WERI-Rb-1 (cell line): ENCODE data around the gene KHK.

Experiments used
- DNase-seq: peaks from one replicate; pipeline ENCODE4 v3.0.0-alpha.2; 2020
- H3K27ac ChIP-seq: fragments of 250-450 bp; sonication (Bioruptor Pico); 2 replicates; pipeline ENCODE4 v1.5.1; 2020; ENCODE audit warnings: mild to moderate bottlenecking, moderate library complexity
- H3K27me3 ChIP-seq: fragments of 250-450 bp; sonication (Bioruptor Pico); 2 replicates; pipeline ENCODE4 v1.5.1; 2021; ENCODE audit warnings: mild to moderate bottlenecking, low read depth, moderate library complexity; ENCODE audit not compliant: insufficient read depth, severe bottlenecking
- H3K36me3 ChIP-seq: fragments of 250-450 bp; sonication (Bioruptor Pico); 2 replicates; pipeline ENCODE4 v1.5.1; 2020; ENCODE audit warnings: mild to moderate bottlenecking, moderate library complexity
- H3K4me3 ChIP-seq: 2 replicates; pipeline ENCODE4 v1.5.1; 2011; ENCODE audit warnings: low read depth, mild to moderate bottlenecking, control low read depth, low read length
- H3K9me3 ChIP-seq: fragments of 250-450 bp; sonication (Bioruptor Pico); 2 replicates; pipeline ENCODE4 v1.5.1; 2021; ENCODE audit warnings: mild to moderate bottlenecking, moderate library complexity; ENCODE audit not compliant: severe bottlenecking
- CTCF ChIP-seq: IDR thresholded peaks from 2 replicates; pipeline ENCODE4 v1.5.1; 2011; ENCODE audit warnings: low read depth, mild to moderate bottlenecking, control low read depth, inconsistent platforms, low read length

Gene KHK

GRCh38 chr2:27081984-27082772 lies 4.4 kb upstream of the KHK start:
- TF ChIP-seq CTCF: no peak
- Histone ChIP-seq H3K4me3 (no peak overlapping the region), H3K9me3 (no peaks in the 10 kb centered on the region), H3K27me3 (no peaks in the 10 kb centered on the region), H3K27ac (no peak overlapping the region; the same call in 1 of the 2 replicates), H3K36me3 (no peaks in the 10 kb centered on the region)
- DNase-seq: no peak

- Histone ChIP-seq H3K9me3 (no peaks in the 10 kb centered on the region), H3K27ac (no peak overlapping the region), H3K27me3 (no peaks in the 10 kb centered on the region), H3K36me3 (no peaks in the 10 kb centered on the region), H3K4me3 (no peak overlapping the region)
- no peak for TF ChIP-seq CTCF
- DNase-seq: no peak
Observed at GRCh38 chr2:27082773-27083409, 3.7 kb upstream of the KHK start.

DNA sequence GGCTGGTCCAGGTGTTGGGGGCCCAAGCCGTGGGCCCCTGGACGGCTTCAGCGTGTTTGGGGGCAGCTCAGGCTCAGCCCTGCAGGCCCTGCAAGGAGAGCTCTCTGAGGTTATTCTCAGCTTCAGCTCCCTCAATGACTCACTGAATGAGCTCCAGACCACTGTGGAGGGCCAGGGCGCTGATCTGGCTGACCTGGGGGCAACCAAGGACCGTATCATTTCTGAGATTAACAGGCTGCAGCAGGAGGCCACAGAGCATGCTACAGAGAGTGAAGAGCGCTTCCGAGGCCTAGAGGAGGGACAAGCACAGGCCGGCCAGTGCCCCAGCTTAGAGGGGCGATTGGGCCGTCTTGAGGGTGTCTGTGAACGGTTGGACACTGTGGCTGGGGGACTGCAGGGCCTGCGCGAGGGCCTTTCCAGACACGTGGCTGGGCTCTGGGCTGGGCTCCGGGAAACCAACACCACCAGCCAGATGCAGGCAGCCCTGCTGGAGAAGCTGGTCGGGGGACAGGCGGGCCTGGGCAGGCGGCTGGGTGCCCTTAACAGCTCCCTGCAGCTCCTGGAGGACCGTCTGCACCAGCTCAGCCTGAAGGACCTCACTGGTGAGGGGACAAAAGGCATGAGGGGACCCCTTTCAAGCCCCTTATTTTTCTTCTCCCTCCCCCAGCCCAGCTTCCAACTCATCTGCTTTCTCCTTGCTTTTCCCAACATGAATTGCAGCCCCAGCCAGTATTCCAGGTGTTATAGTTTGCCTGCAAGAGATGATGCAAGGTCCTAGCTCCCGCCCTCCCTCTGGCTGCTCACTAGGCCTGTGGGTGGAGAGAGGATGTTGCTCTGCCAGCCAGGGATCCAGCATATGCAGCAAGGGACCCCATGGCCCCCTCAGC lies 2.9 kb upstream of the KHK start:
- H3K27ac ChIP-seq: no peak overlapping the region
- no peaks in the 10 kb centered on the region for H3K9me3 ChIP-seq
- H3K36me3 ChIP-seq: no peaks in the 10 kb centered on the region
- TF ChIP-seq CTCF: no peak
- no peak for DNase-seq
- H3K27me3 ChIP-seq: no peaks in the 10 kb centered on the region
- no peak overlapping the region for H3K4me3 ChIP-seq

DNA sequence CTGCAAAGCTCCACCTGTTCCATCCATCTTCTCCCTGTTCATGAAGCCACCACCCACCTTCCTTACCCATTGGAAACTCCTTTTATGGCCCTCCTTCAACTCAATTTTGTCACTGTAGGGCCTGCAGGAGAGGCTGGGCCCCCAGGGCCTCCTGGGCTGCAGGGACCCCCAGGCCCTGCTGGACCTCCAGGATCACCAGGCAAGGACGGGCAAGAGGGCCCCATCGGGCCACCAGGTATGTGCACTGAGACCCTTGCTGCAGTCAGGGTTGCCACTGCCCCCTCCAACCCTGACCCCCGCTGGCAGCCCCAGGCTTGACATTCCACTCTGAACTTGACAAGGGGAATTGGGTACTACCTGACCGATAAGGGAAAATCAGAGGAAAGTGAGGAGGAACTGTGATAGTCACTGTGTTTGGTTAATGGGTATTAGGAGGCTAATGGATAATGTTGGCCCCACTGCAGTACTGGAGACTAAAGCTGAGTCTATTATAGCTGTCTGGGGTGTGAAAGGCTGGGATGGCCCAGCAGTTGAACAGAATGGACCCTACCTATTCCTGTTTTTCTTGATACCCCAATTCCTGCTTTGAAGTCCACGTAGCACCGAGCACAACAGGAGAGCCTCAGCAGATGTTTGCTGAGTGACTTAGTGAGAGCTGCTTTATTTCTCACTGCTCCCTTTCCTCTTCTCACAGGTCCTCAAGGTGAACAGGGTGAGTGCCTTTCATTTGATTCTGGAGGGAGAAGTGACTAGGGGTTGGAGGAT lies 2.1 kb upstream of the KHK start:
- TF ChIP-seq CTCF: no peak
- DNase-seq: no peak

DNA sequence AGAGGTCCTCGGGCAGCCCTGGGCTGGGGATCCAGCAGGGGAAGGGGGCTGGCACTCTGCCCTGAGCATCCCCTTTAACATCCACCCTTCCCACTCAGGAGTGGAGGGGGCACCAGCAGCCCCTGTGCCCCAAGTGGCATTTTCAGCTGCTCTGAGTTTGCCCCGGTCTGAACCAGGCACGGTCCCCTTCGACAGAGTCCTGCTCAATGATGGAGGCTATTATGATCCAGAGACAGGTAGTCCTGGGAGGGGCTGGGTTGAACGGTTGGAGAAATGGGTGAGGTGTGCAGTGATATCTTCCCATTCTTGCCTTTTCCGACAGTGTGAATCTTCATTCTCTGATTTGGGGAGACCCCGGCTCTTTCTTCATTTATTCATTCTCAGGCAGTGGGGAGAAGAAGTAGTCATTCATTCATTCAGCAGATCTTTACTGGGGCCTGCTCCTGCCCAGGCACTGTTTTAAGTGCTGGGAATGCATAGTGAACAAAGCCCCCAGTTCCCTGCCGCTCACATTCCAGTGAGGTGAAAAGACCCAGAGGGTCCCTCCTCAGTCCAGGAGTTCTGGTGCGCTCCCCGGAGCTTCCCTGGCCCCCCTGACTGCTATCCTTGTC lies 1.4 kb upstream of the KHK start:
- Histone ChIP-seq H3K27me3 (no peaks in the 10 kb centered on the region), H3K27ac (no peak overlapping the region; the same call in 1 of the 2 replicates), H3K9me3 (no peaks in the 10 kb centered on the region), H3K4me3 (peak overlapping the region; percentile 74), H3K36me3 (no peaks in the 10 kb centered on the region)
- no peak for TF ChIP-seq CTCF
- DNase-seq: no peak

More for the DNA sequence above, 2.1 kb upstream of the KHK start:
- no peaks in the 10 kb centered on the region for H3K9me3 ChIP-seq
- no peaks in the 10 kb centered on the region for H3K27me3 ChIP-seq
- H3K4me3 ChIP-seq: no peak overlapping the region
- no peak overlapping the region for H3K27ac ChIP-seq
- no peaks in the 10 kb centered on the region for H3K36me3 ChIP-seq
